SJSA1 (cell line): ENCODE results near the gene GLS2. TPM values are rescaled to one million over a fixed set of nuclear protein-coding genes. Genes with fewer than 3 reads are reported as not detected.
"Not testable (repeated sequence)": the region's sequence is repeated elsewhere in the genome, so short reads cannot be mapped to it uniquely, and the experiment has no call there.

Experiments
- DNase-seq, 2 experiments: peaks; one replicate each; pipeline ENCODE4 v3.0.0-alpha.2; 2015 to 2020; ENCODE audit warnings: low spot score in 2 of 2, low read depth in 1 of 2
- H3K27ac ChIP-seq: fragments of 250-450 bp; sonication (Bioruptor Pico); 2 replicates; pipeline ENCODE4 v1.5.1; 2020; ENCODE audit warnings: mild to moderate bottlenecking, moderate library complexity
- H3K27me3 ChIP-seq: fragments of 250-450 bp; sonication (Bioruptor Pico); replicated peaks from 2 replicates; pipeline ENCODE4 v1.5.1; 2020; ENCODE audit warnings: mild to moderate bottlenecking, moderate library complexity
- H3K36me3 ChIP-seq: fragments of 250-450 bp; sonication (Bioruptor Pico); 2 replicates; pipeline ENCODE4 v1.5.1; 2020; ENCODE audit warnings: mild to moderate bottlenecking
- H3K4me1 ChIP-seq: fragments of 250-450 bp; sonication (Bioruptor Pico); replicated peaks from 2 replicates; pipeline ENCODE4 v1.6.1; 2021; ENCODE audit warnings: mild to moderate bottlenecking
- H3K4me3 ChIP-seq: fragments of 250-450 bp; sonication (Bioruptor Pico); 2 replicates; pipeline ENCODE4 v1.5.1; 2020; ENCODE audit warnings: mild to moderate bottlenecking
- H3K9me3 ChIP-seq: fragments of 250-450 bp; sonication (Bioruptor Pico); replicated peaks from 2 replicates; pipeline ENCODE4 v1.5.1; 2020; ENCODE audit warnings: mild to moderate bottlenecking
- total RNA-seq: library from RNA; depleted of rRNA; stranded (reverse); fragments of >200 nt; shearing (Covaris generic); gene quantifications from 2 replicates; pipeline ENCODE4 v1.2.3, GENCODE V29; 2014; rRNA removed

The GLS2 gene
- total RNA-seq, 1 experiment from 2014 or later: not detected

GRCh38 chr12:56448860-56449621, 38.9 kb downstream of the GLS2 start, which contains the start of gene TIMELESS:
TSS of gene TIMELESS (minus strand) at chr12:56449426. CDS start at chr12:56434170, 15,256 bp downstream.
- peak within 1 kb of the TSS; percentile 62 for H3K4me3 ChIP-seq
- H3K36me3 ChIP-seq: peaks cover 6% of the 10 kb centered on the region; the same call in 1 of the 2 replicates
- H3K4me1 ChIP-seq: peaks cover 10% of the 10 kb centered on the region
- no peaks in the 10 kb centered on the region for H3K9me3 ChIP-seq
- DNase-seq: peak; percentile 87 to 98
- no peaks in the 10 kb centered on the region for H3K27me3 ChIP-seq
- H3K27ac ChIP-seq: peak within 1 kb of the TSS; percentile 85

DNA sequence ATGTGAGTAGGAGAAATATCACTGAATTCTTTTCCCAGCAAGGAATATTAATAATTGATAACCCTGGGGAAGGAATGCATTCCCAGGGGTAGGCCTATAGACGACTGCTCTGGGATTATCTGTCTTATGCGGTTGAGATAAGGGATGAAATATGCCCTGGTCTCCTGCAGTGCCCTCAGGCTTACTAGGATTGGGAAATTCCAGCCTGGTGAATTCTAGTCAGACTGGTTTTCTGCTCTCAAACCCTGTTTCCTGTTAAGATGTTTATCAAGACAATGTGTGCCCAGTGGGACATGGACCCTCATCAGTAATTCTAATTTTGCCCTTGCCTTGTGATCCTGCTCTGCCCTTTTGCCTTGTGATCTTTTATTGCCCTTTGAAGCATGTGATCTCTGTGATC, 44.8 kb downstream of the GLS2 start:
- not testable (repeated sequence) for H3K36me3 ChIP-seq, DNase-seq, H3K4me3 ChIP-seq, H3K4me1 ChIP-seq, H3K9me3 ChIP-seq, H3K27ac ChIP-seq, H3K27me3 ChIP-seq

DNA sequence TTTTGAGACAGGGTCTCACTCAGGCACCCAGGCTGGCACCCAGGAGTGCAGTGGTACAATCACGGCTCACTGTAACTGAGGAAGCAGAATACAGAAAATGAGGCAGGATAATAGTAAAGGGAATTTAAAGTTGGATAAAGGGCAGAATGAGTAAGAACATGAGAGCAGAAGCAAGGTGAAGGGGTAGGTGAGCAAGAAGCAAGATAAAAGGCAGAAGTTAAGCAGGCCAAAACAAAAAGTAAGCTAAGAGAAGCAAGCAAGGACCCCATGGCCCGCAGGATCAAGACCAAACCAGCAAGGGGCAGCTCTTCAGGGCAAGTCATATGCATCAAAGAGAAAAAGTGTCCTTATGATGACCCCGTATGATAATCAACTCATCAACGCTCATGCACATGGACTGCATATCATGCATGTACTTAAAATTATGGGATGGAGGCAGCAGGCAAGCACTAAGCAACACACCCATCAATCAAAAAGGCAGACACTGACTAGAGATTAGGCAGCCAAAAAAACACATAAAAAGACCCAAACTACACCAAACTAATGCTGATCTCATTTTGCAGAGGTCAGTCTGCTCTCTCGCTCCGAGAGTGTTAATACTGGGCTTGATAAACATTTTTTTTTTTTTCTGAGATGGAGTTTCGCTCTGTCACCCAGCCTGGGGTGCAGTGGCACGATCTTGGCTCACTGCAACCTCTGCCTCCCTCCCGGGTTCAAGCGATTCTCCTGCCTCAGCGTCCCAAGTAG, 50.4 kb downstream of the GLS2 start:
- Histone ChIP-seq H3K27me3 (no peaks in the 10 kb centered on the region), H3K27ac (no peak overlapping the region), H3K4me1 (no peaks in the 10 kb centered on the region), H3K9me3 (no peaks in the 10 kb centered on the region), H3K36me3 (peaks cover 11% of the 10 kb centered on the region), H3K4me3 (no peak overlapping the region)
- no peak for DNase-seq

- Histone ChIP-seq H3K4me1 (peaks cover 4% of the 10 kb centered on the region), H3K9me3 (no peaks in the 10 kb centered on the region), H3K36me3 (peaks cover 31% of the 10 kb centered on the region), H3K27ac (no peak overlapping the region), H3K4me3 (no peak overlapping the region), H3K27me3 (no peaks in the 10 kb centered on the region)
- DNase-seq: no peak
Measured at GRCh38 chr12:56434828-56435227, 53.1 kb downstream of the GLS2 start.

DNA sequence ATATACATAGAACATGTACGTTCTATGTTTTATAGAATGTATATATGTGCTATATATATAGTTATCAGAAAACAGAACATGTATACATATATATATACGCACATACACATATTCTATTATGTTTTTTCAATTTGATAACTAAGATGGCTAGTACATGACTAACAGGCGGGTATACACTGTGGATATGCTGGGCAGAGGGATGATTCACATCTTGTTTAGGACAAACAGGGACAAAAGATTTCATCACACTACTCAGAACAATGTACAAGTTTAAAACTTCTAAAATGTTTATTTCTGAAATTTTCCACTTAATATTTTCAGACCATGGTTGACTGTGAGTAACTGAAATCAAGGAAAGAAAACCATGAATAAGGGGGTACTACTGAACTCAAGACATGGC, 56.1 kb downstream of the GLS2 start:
- no peaks in the 10 kb centered on the region for H3K27me3 ChIP-seq
- H3K27ac ChIP-seq: no peak overlapping the region
- H3K36me3 ChIP-seq: peaks cover 49% of the 10 kb centered on the region
- no peaks in the 10 kb centered on the region for H3K9me3 ChIP-seq
- H3K4me1 ChIP-seq: peaks cover 4% of the 10 kb centered on the region
- no peak for DNase-seq
- H3K4me3 ChIP-seq: no peak overlapping the region

DNA sequence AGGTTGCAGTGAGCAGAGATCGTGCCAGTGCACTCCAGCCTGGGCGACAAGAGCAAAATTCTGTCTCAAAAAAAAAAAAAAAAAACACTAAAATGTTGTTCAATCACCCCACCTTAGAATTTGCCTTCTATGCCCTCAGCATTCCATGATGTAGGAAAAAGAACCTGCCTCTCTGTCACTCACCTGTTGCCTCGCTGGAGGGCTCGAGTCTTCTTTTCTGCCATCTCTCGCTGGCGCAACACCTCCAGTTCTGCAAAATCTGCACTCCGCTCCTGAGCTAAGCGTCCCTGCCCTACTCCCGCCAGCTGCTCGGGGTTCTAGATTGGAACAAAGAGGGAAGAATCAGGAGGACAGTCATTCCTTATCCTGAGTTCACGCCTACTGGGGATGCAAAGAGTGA, 56.7 kb downstream of the GLS2 start:
- H3K27ac ChIP-seq: no peak overlapping the region
- no peak overlapping the region for H3K4me3 ChIP-seq
- no peaks in the 10 kb centered on the region for H3K27me3 ChIP-seq
- H3K36me3 ChIP-seq: peaks cover 50% of the 10 kb centered on the region
- no peaks in the 10 kb centered on the region for H3K9me3 ChIP-seq
- peaks cover 4% of the 10 kb centered on the region for H3K4me1 ChIP-seq
- no peak for DNase-seq

DNA sequence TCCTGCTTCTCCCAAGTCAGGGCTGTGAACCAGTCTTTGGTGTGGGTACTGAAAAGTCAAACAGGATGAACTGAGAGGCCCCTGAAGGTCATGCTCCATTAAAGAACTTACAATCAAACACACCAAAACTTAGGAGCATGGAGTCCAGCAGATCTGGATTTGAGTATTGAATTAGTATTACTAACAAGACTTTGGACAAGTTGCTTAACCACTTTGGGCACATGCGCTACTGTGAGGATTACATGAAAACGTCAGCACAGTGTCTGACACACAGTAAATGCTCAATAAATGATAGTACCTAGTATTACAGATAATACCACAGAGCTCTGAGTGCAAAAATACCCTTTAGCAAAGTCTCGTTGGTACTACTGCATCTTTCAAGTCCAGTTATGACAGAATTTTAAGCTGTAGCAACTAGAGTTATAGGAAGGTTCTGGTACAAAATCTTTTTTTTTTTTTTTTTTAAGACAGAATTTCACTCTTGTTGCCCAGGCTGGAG, 62.0 kb downstream of the GLS2 start:
- no peak for DNase-seq
- H3K36me3 ChIP-seq: peaks cover 72% of the 10 kb centered on the region
- no peaks in the 10 kb centered on the region for H3K9me3 ChIP-seq
- H3K27me3 ChIP-seq: no peaks in the 10 kb centered on the region
- no peak overlapping the region for H3K27ac ChIP-seq
- H3K4me1 ChIP-seq: no peaks in the 10 kb centered on the region
- H3K4me3 ChIP-seq: no peak overlapping the region

DNA sequence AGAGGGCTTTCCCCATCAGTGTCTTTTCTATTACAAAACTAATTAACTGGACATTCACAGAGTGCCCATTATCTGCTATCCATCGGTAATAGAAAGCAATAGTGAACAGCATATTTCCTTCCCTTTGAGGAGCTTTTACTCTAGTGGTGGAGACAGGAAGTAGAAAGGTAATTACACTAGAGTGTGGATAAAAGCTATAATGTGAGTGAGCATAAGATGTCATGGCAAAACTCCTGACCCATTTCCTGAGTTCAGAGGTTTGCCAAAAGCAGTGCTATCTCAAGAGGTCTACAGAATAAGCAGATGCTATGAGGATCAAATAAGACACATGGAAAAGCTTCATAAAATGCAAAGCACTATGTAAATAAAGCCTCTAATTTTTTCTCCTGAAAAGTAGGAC, 62.8 kb downstream of the GLS2 start:
- Histone ChIP-seq H3K4me3 (no peak overlapping the region), H3K27me3 (no peaks in the 10 kb centered on the region), H3K4me1 (no peaks in the 10 kb centered on the region), H3K9me3 (no peaks in the 10 kb centered on the region), H3K27ac (no peak overlapping the region), H3K36me3 (peaks cover 70% of the 10 kb centered on the region)
- no peak for DNase-seq

Other genes with a start within 250 kb of the GLS2 start
- gene ANKRD52, start 229.8 kb downstream of the GLS2 start, total RNA-seq: 9.6 and 12.7 TPM in 2 replicates
- 7.9 and 13.4 TPM in 2 replicates for gene COQ10A, start 221.2 kb downstream of the GLS2 start, total RNA-seq
- gene CS, start 187.8 kb downstream of the GLS2 start, total RNA-seq: 65.7 and 109 TPM in 2 replicates
- gene CNPY2, start 172.2 kb downstream of the GLS2 start, total RNA-seq: 100 and 161 TPM in 2 replicates
- gene PAN2, start 154.2 kb downstream of the GLS2 start, total RNA-seq: 6.9 and 15.9 TPM in 2 replicates
- gene IL23A, start 149.3 kb downstream of the GLS2 start, total RNA-seq: 1.4 TPM in 1 of 2 replicates, not detected in the other
- 37.0 and 63.3 TPM in 2 replicates for gene STAT2, start 128.1 kb downstream of the GLS2 start, total RNA-seq
- gene APOF, start 125.3 kb downstream of the GLS2 start, total RNA-seq: not detected in 2 replicates
- gene TIMELESS, start 38.7 kb downstream of the GLS2 start, total RNA-seq: 7.4 and 11.9 TPM in 2 replicates
- 0.08 TPM in 1 of 2 replicates, not detected in the other for gene MIP, start 33.5 kb downstream of the GLS2 start, total RNA-seq
- gene SPRYD4, start 19.6 kb downstream of the GLS2 start, total RNA-seq: 0.69 and 1.4 TPM in 2 replicates
- gene RBMS2, start 33.7 kb upstream of the GLS2 start, total RNA-seq: 17.0 and 31.0 TPM in 2 replicates
- gene BAZ2A, start 142.2 kb upstream of the GLS2 start, total RNA-seq: 13.7 and 15.2 TPM in 2 replicates
- gene ATP5F1B, start 157.8 kb upstream of the GLS2 start, total RNA-seq: 382 and 483 TPM in 2 replicates
- gene PTGES3, start 200.1 kb upstream of the GLS2 start, total RNA-seq: 84.7 and 112 TPM in 2 replicates
- 1,148 and 1,246 TPM in 2 replicates for gene NACA, start 237.1 kb upstream of the GLS2 start, total RNA-seq